Upper lobe of left lung (tissue), 6 donors: ENCODE measurements around the gene ANXA1. TPM values are rescaled to one million over a fixed set of nuclear protein-coding genes. Genes with fewer than 3 reads are reported as not detected.

ENCODE experiments used
- ATAC-seq, 2 donors: fragments of 200-7000 bp; cut with Tn5 transposase; one replicate each; pipeline ENCODE4 v1.9.1; 2022; ENCODE audit warnings: mild to moderate bottlenecking in 2 of 2, moderate library complexity in 2 of 2; ENCODE audit not compliant: low FRiP score in 2 of 2
- DNase-seq, 2 donors: peaks; one replicate each; pipeline ENCODE4 v3.0.0-alpha.2; 2019 to 2020
- H3K27ac ChIP-seq, 4 donors: fragments of 200-600 bp; sonication (generic); one replicate each; pipeline ENCODE4 v1.5.1; 2016 to 2019
- H3K27me3 ChIP-seq, 4 donors: fragments of 200-600 bp; sonication (generic); one replicate each; pipeline ENCODE4 v1.5.1; 2017 to 2019
- H3K36me3 ChIP-seq, 4 donors: fragments of 200-600 bp; sonication (generic); one replicate each; pipeline ENCODE4 v1.5.1; 2016 to 2019
- H3K4me1 ChIP-seq, 4 donors: fragments of 200-600 bp; sonication (generic); one replicate each; pipeline ENCODE4 v1.5.1; 2018 to 2019
- H3K4me3 ChIP-seq, 4 donors: fragments of 200-600 bp; sonication (generic); one replicate each; pipeline ENCODE4 v1.5.1; 2017 to 2019; ENCODE audit warnings: mild to moderate bottlenecking in 2 of 4, moderate library complexity in 1 of 4
- H3K9me3 ChIP-seq, 4 donors: fragments of 200-600 bp; sonication (generic); one replicate each; pipeline ENCODE4 v1.5.1; 2018 to 2019
- EP300 ChIP-seq, 4 donors: sonication (generic); formaldehyde crosslinking; IDR thresholded peaks; one replicate each; pipeline ENCODE4 v1.5.1; 2017; ENCODE audit warnings: antibody characterized with exemption in 4 of 4, control low read depth in 2 of 4
- POLR2A ChIP-seq, 4 donors: fragments of 450-650 bp; IDR thresholded peaks; one replicate each; pipeline ENCODE4 v1.5.1; 2016 to 2017; ENCODE audit warnings: antibody characterized with exemption in 4 of 4, mild to moderate bottlenecking in 2 of 4
- POLR2AphosphoS5 ChIP-seq, 2 donors: sonication (generic); formaldehyde crosslinking; IDR thresholded peaks; one replicate each; pipeline ENCODE4 v1.5.1; 2017; ENCODE audit warnings: antibody characterized with exemption in 2 of 2
- WGBS, 2 donors: methylation state at CpG; one replicate each; pipeline ENCODE4 v1.1.5; 2017 to 2018; 5-methylcytosine and 5-hydroxymethylcytosine counted together
- total RNA-seq, 6 donors: library from RNA; depleted of rRNA in 4 of 6; stranded (reverse); fragments of >200 nt in 4 of 6; gene quantifications; one replicate each; pipeline versions ENCODE4 v1.1.0 to v1.2.1, GENCODE V29; 2016 to 2021
- TF ChIP-seq, protein P1 (sequence below), 6 experiments: fragments of 450-650 bp in 4 of 6; fragments of 200-600 bp in 2 of 6; sonication (generic) in 2 of 6; IDR thresholded peaks; one replicate each; pipeline ENCODE4 v1.5.1; 2016 to 2019; ENCODE audit warnings: antibody characterized with exemption in 6 of 6
- donor health status: DM: no; HTN: no; CAD: no; lungs with moderate emphysema.
- donor health status: DM: no; HTN: yes; CAD: no; lungs with severe emphysema.

ANXA1 gene
- total RNA-seq, 6 donors from 2014 or later: 174 to 910 (median 347) TPM

DNA sequence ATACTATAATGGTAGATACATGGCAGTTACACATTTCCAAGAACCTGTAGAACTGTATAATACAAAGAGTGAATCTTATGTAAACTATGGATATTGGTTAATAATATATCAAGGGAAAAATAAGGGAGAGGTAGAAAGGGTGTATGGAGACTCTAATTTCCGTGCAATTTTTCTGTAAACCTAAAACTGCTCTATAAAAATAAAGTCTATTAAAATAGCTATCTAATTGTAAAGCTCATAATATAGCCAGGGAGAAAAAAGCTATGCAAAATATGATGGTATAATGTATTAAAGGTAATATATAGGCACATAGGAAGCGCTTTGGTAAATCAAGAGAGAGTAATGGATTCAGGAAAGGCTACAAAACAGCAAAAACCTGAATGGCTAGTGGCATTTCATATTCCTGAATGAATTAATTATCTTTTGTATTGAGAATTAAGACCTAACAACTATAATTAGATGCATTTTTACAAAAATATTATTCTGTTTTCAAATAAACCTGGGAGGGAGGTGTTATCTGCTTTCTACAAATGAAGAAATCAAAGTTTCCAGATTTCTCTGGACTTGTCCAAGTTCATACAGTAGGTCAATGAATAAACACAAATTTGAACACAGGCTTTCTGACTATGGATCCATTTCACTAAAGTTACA is 22.8 kb downstream of the ANXA1 start:
- no peak for TF ChIP-seq POLR2A (IDR thresholded peaks at IDR 0.05)
- TF ChIP-seq POLR2AphosphoS5 (IDR thresholded peaks at IDR 0.05): no peak
- TF ChIP-seq EP300 (IDR thresholded peaks at IDR 0.05): no peak
- TF ChIP-seq, protein P1, sequence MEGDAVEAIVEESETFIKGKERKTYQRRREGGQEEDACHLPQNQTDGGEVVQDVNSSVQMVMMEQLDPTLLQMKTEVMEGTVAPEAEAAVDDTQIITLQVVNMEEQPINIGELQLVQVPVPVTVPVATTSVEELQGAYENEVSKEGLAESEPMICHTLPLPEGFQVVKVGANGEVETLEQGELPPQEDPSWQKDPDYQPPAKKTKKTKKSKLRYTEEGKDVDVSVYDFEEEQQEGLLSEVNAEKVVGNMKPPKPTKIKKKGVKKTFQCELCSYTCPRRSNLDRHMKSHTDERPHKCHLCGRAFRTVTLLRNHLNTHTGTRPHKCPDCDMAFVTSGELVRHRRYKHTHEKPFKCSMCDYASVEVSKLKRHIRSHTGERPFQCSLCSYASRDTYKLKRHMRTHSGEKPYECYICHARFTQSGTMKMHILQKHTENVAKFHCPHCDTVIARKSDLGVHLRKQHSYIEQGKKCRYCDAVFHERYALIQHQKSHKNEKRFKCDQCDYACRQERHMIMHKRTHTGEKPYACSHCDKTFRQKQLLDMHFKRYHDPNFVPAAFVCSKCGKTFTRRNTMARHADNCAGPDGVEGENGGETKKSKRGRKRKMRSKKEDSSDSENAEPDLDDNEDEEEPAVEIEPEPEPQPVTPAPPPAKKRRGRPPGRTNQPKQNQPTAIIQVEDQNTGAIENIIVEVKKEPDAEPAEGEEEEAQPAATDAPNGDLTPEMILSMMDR (IDR thresholded peaks at IDR 0.05): no peak
- no peak overlapping the region for H3K4me3 ChIP-seq
- no peak for ATAC-seq

DNA sequence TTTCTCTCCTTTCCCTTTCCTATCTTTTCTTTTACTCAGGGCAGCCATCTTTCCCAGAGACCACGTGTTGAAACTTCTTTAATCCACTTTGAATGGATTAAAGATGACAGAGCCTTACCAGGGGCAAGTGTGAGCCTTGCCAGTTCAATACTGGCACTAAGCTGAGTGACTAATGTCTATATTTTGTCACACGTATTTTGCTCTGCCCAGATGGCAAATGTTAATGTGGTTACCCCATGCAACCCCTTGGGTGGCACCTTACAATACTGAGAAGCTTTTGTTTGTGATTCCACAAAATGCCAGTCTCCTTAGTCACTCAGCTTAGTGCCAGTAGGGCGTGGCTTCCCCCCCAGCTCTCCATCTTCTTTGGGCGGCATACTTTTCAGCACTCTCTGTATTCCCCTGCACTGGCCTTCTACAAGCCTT is 24.8 kb downstream of the ANXA1 start:
- Histone ChIP-seq H3K36me3 (peaks cover 0 to 4% (median 2%) of the 10 kb centered on the region in 4 donors), H3K4me1 (no peaks in the 10 kb centered on the region), H3K4me3 (no peak overlapping the region), H3K27me3 (no peaks in the 10 kb centered on the region), H3K9me3 (no peaks in the 10 kb centered on the region), H3K27ac (no peak overlapping the region)
- DNase-seq (no peak), ATAC-seq (peak; percentile 15 to 52)
- TF ChIP-seq POLR2A (IDR thresholded peaks at IDR 0.05) (no peak), EP300 (IDR thresholded peaks at IDR 0.05) (no peak), POLR2AphosphoS5 (IDR thresholded peaks at IDR 0.05) (no peak)
- TF ChIP-seq, protein P1 (IDR thresholded peaks at IDR 0.05): no peak
- whole genome bisulfite sequencing, 2 donors: 69 to 75% methylated on average over 3 to 4 of the region's 4 CpGs

More for the DNA sequence above, 22.8 kb downstream of the ANXA1 start:
- Histone ChIP-seq H3K36me3 (peaks cover 2 to 22% (median 9%) of the 10 kb centered on the region in 4 donors), H3K27me3 (no peaks in the 10 kb centered on the region), H3K9me3 (no peaks in the 10 kb centered on the region), H3K27ac (no peak overlapping the region), H3K4me1 (no peaks in the 10 kb centered on the region)
- no peak for DNase-seq
- WGBS, 2 donors: 93 to 96% methylated on average over 2 of the region's 2 CpGs

DNA sequence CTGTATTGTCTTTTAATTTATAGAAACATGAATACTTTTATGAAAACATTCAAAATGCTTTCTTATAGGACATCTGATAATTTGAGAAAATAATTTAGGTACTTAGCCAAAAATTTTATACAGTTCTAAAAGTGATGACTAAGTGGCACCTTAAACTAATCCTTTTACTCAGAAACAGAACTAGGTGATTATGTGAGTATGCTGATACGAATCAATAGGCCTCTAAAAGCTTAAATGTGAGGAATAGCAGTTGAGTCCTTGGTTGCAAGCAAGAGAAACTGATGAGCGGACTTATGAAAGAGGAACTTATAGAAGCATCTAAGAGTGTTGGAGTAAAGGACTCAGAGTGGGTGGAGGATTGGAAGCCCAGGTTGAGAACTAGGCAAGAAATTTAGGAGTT is 26.4 kb downstream of the ANXA1 start:
- no peak for ATAC-seq
- Histone ChIP-seq H3K36me3 (no peaks in the 10 kb centered on the region), H3K4me1 (no peaks in the 10 kb centered on the region), H3K27me3 (no peaks in the 10 kb centered on the region), H3K9me3 (no peaks in the 10 kb centered on the region), H3K27ac (no peak overlapping the region), H3K4me3 (no peak overlapping the region)
- no peak for DNase-seq
- TF ChIP-seq POLR2A (IDR thresholded peaks at IDR 0.05) (no peak), POLR2AphosphoS5 (IDR thresholded peaks at IDR 0.05) (no peak), EP300 (IDR thresholded peaks at IDR 0.05) (no peak)
- TF ChIP-seq, protein P1 (IDR thresholded peaks at IDR 0.05): no peak
- WGBS, 2 donors: 60 to 90% methylated on average over 2 of the region's 2 CpGs

DNA sequence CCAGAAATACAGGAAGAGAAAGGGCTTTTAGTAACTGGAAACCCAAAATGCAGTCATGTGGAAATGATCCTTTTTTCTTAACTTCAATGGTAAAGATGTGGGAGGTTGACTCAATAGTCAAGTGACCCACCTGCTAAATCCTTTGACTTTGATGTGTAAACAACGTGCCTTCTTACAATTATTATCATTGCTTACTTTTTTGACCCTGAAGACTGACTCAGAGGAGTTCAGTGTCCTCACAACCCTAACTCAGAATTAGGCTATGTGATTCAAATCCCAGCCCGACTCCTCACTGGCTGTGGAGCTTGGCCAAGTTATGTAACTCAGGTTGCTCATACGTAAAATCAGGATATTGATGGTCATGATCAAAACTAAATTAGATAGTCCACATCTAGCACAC is 27.9 kb downstream of the ANXA1 start:
- ATAC-seq (no peak), DNase-seq (no peak)
- Histone ChIP-seq H3K4me1 (no peaks in the 10 kb centered on the region), H3K9me3 (no peaks in the 10 kb centered on the region), H3K27ac (no peak overlapping the region), H3K27me3 (no peaks in the 10 kb centered on the region), H3K36me3 (no peaks in the 10 kb centered on the region), H3K4me3 (no peak overlapping the region)
- TF ChIP-seq POLR2AphosphoS5 (IDR thresholded peaks at IDR 0.05) (no peak), EP300 (IDR thresholded peaks at IDR 0.05) (no peak), POLR2A (IDR thresholded peaks at IDR 0.05) (no peak)
- TF ChIP-seq, protein P1 (IDR thresholded peaks at IDR 0.05): no peak
- 61 to 65% methylated on average over 3 of the region's 3 CpGs for WGBS, 2 donors

DNA sequence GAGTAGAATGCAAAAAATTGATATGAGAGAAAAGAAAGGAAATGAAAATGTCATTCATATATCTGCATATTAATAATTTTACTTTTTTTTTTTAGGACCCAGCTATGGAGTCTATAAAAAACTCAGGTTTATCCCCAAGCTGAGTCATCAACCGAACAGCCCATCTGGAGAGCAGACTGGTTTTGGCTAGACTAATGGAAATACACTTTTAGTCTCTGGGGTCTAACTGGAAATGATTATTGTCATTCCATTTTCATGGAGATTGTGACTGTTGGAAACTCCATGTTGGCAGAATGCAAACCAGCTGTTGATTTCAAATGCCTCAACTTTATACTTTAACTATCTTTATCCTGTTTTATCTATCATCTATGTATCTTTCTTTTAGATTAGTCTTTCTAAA is 28.7 kb downstream of the ANXA1 start:
- Histone ChIP-seq H3K4me3 (no peak overlapping the region), H3K36me3 (no peaks in the 10 kb centered on the region), H3K27ac (no peak overlapping the region), H3K4me1 (no peaks in the 10 kb centered on the region), H3K9me3 (no peaks in the 10 kb centered on the region), H3K27me3 (no peaks in the 10 kb centered on the region)
- ATAC-seq (peak in 1 of 2 donors; percentile 69), DNase-seq (no peak)
- 44 to 70% methylated on average over 1 of the region's 1 CpG for WGBS, 2 donors
- TF ChIP-seq, protein P1 (IDR thresholded peaks at IDR 0.05): no peak
- TF ChIP-seq POLR2AphosphoS5 (IDR thresholded peaks at IDR 0.05) (no peak), POLR2A (IDR thresholded peaks at IDR 0.05) (no peak), EP300 (IDR thresholded peaks at IDR 0.05) (no peak)
